Measurements from ENCODE around the gene MED10.

MED10 gene, protein sequence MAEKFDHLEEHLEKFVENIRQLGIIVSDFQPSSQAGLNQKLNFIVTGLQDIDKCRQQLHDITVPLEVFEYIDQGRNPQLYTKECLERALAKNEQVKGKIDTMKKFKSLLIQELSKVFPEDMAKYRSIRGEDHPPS

DNA sequence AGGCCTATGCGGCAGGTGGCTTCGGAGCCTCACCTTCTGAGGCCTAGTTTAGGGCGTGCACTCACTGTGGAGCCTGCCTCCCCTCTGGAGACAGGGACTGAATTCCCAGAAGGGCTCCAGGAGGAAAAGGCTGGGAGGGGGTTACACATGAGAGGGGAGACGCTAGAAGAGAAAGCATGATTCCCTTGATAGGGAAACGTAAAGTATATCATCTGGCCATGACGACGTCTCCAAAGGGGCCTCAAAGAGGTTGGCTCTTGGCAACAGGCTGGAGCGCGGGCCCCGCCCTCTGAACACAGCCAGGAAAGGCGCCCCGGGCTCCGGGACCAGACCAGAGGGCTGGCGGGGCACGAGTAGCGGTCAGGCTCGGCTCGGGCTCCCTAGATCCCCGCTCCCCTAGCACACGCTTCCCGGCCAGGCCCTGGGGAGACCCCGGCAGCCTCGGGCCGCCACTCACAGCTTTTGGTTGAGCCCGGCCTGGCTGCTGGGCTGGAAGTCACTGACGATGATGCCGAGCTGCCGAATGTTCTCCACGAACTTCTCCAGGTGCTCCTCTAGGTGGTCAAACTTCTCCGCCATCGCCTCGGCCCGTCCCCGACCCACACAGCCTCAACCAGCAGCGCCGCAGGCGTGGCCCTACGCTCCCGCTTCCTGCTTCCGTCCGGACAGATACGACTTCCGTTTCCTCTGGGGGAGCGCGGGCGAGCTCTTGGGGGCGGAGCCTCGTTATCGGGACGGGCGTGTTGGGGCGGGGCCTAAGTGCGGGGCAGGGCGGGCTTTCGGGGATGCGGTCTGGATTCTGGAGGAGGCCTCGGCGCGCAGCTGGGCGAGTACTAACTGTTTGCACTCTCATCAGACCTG lies at the start of gene MED10:
MED10 (minus strand) TSS at position 643 of the 861 bp plus-strand sequence; CDS start at position 579, 64 bp downstream.
- H3K27ac Mint-ChIP-seq: peak within 1 kb of the TSS; percentile 99
- peaks cover 57% of the 10 kb centered on the region for H3K4me1 Mint-ChIP-seq
- H3K36me3 Mint-ChIP-seq: peaks cover 14% of the 10 kb centered on the region
- peak within 1 kb of the TSS; percentile 100 for H3K4me3 Mint-ChIP-seq
- H3K27me3 Mint-ChIP-seq: no peaks in the 10 kb centered on the region
- no peaks in the 10 kb centered on the region for H3K9me3 Mint-ChIP-seq

DNA sequence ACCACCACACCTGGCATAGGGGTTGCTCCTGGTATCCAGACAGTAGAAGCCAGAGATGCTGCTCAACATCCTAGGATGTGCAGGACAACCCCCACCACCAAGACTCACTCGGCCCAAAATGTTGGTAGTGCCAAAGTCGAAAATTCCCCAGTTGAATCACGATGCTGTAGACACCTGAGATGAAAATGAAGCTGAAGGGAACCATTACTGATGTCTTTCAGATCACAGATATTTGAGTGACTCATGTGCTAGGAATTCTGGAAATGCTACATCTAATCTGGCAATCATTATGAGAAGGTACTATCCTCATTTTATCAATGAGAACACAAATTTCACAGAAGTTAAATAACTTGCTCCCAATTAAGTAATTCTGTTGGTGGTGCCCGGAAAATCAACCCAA lies 49.3 kb upstream of the MED10 start:
- Mint-ChIP-seq H3K4me1 (no peaks in the 10 kb centered on the region), H3K9me3 (no peaks in the 10 kb centered on the region), H3K36me3 (no peaks in the 10 kb centered on the region), H3K4me3 (no peak overlapping the region), H3K27ac (no peak overlapping the region), H3K27me3 (peaks cover 8% of the 10 kb centered on the region)

DNA sequence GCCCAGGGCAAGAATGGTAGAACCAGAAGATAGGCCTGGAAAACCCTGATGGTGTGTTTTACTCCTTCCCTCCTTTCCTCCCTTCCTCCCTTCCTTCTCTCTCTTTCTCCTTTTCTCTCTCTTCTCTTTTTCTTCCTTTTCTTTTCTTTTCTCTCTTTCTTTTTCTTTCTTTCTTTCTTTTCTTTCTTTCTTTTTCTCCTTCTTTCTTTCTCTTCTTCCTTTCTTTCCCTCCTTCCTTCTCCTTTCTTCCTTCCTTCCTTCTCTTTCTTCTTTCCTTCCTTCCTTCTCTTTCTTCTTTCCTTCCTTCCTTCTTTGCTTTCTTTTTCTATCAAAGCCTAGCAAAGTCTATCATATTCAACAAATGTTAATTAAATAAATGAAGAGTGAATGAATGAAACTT lies 46.4 kb upstream of the MED10 start:
- Mint-ChIP-seq H3K27me3 (peaks cover 2% of the 10 kb centered on the region), H3K9me3 (no peaks in the 10 kb centered on the region), H3K4me3 (no peak overlapping the region), H3K4me1 (no peaks in the 10 kb centered on the region), H3K27ac (no peak overlapping the region), H3K36me3 (no peaks in the 10 kb centered on the region)

DNA sequence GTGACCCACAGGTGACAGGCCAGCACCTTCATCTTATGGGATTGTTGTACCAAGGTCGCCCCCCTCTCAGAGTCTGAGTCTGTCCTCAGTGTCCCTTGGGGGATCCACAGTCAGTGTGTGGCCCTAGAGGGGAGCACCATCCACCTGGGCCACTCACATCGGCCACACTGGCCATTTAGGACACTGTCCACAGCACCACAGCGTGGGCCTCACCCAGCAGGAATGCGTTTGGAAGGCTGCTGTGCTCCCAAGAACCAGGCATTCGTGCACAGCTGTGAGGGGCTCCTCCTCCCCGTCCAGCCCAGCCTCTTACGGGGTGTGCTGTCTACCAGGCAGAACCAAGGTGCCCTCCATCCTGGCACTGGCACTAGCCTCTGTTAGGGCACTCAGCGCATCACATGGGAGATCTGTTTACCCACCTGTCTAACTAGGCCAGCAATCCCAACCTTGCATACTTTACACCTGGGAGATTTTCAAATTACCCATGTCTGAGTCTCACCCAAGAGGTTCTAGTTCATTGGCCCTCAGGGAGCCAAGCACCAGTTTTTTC lies 45.8 kb upstream of the MED10 start:
- H3K9me3 Mint-ChIP-seq: no peaks in the 10 kb centered on the region
- H3K27ac Mint-ChIP-seq: no peak overlapping the region
- no peaks in the 10 kb centered on the region for H3K4me1 Mint-ChIP-seq
- no peak overlapping the region for H3K4me3 Mint-ChIP-seq
- peaks cover 2% of the 10 kb centered on the region for H3K27me3 Mint-ChIP-seq
- no peaks in the 10 kb centered on the region for H3K36me3 Mint-ChIP-seq

DNA sequence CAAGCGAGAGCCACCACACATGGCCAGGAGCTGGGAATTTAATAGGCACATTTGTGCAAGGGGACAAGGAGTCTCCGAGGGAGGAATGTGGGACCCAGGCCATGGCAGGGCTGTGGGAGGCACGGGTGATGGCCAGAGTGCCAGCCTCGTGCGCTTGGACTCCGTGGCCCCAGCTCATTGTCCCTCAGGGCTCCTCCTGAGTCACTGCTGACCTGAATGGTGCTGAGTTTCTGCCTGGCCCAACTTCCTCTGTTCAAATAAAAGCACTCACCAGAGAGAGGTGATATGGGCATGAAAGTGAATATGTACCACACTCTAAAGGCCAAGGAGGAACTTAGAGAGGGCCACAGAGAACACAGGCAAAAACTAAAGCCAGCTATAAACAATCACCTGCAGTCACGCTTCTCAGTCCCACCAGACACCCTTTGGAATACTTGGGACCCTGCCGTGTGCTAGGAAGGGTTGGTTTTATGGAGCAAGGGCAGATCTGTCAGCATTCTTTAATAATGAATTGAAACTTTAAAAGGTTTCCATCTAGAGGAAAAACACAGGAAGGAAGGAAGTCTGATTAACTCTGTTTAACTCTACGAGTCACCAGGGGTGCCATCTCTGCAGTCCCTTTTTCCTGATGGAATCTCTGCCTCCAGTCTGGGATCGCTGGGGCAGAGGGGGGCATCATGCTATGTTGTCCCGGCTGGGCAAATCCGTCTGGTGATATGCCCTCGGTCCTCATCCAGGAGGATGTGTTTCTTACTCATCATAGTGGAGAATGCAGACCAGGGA lies 45.2 kb upstream of the MED10 start:
- H3K4me1 Mint-ChIP-seq: no peaks in the 10 kb centered on the region
- no peaks in the 10 kb centered on the region for H3K36me3 Mint-ChIP-seq
- peaks cover 2% of the 10 kb centered on the region for H3K27me3 Mint-ChIP-seq
- no peak overlapping the region for H3K27ac Mint-ChIP-seq
- H3K4me3 Mint-ChIP-seq: no peak overlapping the region
- no peaks in the 10 kb centered on the region for H3K9me3 Mint-ChIP-seq

DNA sequence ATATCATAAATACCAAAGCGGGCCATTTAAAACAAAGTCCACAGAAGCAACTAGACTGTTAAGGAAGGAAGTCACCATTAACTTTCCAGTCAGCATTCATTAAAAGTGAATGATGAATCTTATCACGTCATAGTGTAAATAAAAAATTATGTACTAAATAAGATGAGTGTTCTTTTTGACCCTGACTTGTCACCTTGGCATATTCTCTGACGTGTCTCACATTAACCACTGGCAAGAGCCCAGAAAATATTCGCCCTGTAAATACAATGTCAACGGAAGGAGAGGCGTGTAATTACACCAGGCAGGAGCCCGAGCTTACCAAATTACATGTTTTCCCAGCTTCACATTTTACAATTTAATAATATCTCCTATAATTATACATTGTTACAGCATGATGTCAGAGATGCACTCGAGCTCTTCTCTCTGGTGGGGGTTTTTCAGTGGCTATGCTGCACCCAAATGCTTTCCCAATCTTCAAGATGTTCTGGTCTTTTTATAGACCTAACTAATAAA lies 41.0 kb upstream of the MED10 start:
- Mint-ChIP-seq H3K27ac (no peak overlapping the region), H3K9me3 (no peaks in the 10 kb centered on the region), H3K36me3 (no peaks in the 10 kb centered on the region), H3K4me3 (no peak overlapping the region), H3K4me1 (no peaks in the 10 kb centered on the region), H3K27me3 (no peaks in the 10 kb centered on the region)

DNA sequence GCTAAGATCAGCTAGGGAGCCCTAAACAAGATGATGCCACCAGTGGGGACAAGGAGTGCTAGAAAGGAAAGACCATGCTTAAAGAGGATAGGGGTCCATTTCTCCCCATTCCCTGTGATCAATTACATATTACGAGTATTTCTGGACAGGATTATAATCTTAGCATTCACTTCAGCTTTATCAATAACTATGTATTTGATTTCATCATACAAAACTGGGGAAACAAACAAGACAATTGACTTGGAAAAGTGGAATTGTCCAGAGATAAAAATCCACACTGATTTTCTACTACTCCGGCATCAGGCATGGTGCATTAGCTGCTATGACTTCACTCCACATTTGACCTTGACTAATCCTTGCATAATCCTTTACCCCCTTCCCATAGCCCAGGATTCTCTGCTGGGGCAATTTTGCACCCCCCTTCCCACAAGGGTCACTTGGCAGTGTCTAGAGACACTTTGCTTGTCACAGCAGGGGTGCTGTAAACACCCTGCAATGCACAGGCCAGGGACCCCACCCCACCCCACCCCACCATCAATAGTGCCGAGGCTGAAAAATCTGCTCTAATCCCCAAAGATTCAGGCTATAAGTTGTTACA lies 40.4 kb upstream of the MED10 start:
- Mint-ChIP-seq H3K4me3 (no peak overlapping the region), H3K27me3 (no peaks in the 10 kb centered on the region), H3K9me3 (no peaks in the 10 kb centered on the region), H3K27ac (no peak overlapping the region), H3K36me3 (no peaks in the 10 kb centered on the region), H3K4me1 (no peaks in the 10 kb centered on the region)

DNA sequence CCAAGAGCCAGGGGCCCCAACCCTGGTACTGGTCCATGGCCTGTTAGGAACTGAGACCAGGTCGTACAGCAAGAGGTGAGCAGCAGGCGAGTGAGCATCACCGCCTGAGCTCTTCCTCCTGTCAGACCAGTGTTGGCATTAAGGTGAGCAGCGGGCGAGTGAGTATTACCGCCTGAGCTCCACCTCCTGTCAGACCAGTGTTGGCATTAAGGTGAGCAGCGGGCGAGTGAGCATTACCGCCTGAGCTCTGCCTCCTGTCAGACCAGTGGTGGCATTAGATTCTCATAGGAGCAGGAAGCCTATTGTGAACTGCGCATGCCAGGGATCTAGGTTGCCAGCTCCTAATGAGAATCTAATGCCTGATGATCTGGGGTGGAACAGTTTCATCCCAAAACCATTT lies 39.3 kb upstream of the MED10 start:
- Mint-ChIP-seq H3K9me3 (no peaks in the 10 kb centered on the region), H3K36me3 (no peaks in the 10 kb centered on the region), H3K27ac (no peak overlapping the region), H3K4me1 (no peaks in the 10 kb centered on the region), H3K4me3 (no peak overlapping the region), H3K27me3 (no peaks in the 10 kb centered on the region)

DNA sequence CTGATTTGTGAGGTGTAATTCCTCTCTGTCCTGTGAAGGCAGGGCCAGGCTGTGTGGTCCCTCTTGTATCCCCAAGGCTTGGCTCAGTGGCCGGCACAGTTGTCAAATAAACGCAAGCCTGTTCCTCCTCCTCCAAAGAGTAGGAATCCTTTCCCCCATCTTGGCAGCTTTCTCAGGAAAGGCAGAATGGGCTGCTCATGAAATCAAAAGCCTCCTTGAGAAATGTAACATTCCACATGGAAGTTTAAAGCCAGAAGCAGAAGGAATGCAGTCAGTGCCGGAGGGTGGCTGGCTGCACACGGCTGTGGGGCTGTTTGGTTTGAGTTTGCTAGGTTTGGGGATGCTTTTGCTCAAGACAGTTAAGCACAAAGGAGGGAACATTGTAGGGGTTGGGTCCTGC lies 34.5 kb upstream of the MED10 start:
- Mint-ChIP-seq H3K27ac (no peak overlapping the region), H3K27me3 (no peaks in the 10 kb centered on the region), H3K4me3 (no peak overlapping the region), H3K36me3 (no peaks in the 10 kb centered on the region), H3K4me1 (no peaks in the 10 kb centered on the region), H3K9me3 (no peaks in the 10 kb centered on the region)

DNA sequence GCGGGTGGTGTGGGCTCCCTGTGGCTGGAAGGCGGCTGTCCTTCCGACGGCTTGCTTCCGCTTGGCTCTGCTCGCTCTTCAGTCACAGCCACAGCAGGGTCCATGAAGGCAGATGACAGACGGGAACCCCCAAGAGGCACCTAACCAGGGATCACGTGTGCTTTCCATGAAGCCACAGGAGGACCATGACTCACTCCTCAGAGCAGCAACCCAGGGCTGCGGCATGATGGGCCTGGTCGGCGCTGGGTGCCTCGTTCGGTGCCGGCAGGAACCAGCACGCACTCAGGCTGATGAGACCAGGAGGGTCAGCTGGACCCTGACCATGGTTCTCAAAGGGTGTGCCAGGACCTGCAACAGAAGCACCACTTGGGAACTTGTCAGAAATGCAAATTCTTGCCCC lies 32.8 kb upstream of the MED10 start:
- Mint-ChIP-seq H3K36me3 (no peaks in the 10 kb centered on the region), H3K4me3 (no peak overlapping the region), H3K9me3 (no peaks in the 10 kb centered on the region), H3K27ac (peak overlapping the region; percentile 12), H3K27me3 (peaks cover 1% of the 10 kb centered on the region), H3K4me1 (no peaks in the 10 kb centered on the region)

DNA sequence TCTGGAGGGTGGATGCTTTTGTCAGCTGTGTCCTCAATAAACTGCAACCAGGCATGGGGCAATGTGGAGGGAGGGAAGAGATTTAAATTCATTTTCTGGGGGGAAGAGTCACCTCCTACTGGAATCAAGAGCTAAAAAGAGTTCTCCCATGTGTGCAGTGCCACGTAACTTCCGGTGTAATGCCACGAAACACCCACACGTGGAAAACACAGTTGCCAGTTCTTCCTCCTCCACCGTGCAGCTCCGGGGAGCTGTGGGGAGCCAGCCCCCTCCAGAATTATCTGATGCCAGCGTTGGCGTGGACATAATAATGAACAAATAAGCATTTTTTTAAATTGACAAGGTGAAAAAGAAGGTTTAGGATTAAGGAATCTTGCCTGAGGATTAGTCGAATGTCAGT lies 32.1 kb upstream of the MED10 start:
- Mint-ChIP-seq H3K9me3 (no peaks in the 10 kb centered on the region), H3K27me3 (peaks cover 1% of the 10 kb centered on the region), H3K4me1 (no peaks in the 10 kb centered on the region), H3K36me3 (no peaks in the 10 kb centered on the region), H3K4me3 (no peak overlapping the region), H3K27ac (no peak overlapping the region)

DNA sequence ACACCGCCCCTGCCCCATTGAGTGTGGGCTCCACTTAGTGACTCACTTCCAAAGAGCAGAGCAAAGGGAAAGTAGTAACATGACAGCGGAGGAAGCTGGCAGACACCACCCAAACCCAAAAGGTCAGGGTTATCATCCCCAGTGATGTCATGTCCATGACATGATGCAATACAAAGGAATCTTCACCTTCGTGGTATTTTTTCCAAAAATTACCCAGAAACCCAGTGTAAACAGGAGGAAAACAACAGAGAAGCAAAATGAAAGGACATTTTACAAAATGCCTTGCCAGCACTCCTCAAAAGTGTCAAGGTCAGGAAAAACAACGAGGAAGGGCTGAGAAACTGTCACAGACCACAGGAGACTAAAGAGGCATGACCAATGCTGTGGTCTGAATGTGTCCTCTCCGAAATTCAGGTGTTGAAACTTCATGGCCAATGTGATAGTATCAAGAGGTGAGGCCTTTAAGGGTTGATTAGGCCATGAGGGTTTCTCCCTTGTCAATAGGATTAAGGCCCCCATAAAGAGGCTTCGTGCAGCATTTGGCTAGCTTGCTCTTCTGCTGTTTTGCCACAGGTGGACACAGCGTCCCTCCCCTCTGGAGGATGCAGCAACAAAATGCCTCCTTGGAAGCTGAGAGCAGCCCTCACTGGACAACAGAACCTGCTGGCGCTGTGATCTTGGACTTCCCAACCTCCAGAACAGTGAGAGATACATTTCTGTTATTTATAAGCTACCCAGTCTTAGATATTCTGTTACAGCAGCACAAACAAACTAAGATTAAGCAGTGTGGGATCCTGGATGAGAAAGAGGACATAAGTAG lies 30.5 kb upstream of the MED10 start:
- Mint-ChIP-seq H3K4me3 (no peak overlapping the region), H3K36me3 (no peaks in the 10 kb centered on the region), H3K27me3 (peaks cover 1% of the 10 kb centered on the region), H3K4me1 (no peaks in the 10 kb centered on the region), H3K27ac (no peak overlapping the region), H3K9me3 (no peaks in the 10 kb centered on the region)

DNA sequence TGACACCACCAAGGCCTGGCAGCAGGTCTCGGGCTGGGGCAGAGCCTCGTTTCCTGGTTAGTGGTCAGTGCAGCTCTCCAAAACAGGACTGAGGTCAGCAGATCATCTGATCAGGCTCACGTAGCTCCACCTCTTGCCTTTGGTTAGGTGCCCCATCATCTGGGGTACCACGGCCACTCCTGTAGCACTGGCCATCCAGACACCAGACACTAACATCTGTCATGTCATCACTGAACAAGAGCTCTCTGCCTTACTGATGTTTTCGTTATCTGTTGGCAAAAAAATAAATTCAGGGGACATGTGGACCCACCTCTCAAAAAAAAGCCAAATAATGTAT lies 29.9 kb upstream of the MED10 start:
- Mint-ChIP-seq H3K27ac (no peak overlapping the region), H3K4me3 (no peak overlapping the region), H3K9me3 (no peaks in the 10 kb centered on the region), H3K4me1 (no peaks in the 10 kb centered on the region), H3K36me3 (no peaks in the 10 kb centered on the region), H3K27me3 (peaks cover 1% of the 10 kb centered on the region)

DNA sequence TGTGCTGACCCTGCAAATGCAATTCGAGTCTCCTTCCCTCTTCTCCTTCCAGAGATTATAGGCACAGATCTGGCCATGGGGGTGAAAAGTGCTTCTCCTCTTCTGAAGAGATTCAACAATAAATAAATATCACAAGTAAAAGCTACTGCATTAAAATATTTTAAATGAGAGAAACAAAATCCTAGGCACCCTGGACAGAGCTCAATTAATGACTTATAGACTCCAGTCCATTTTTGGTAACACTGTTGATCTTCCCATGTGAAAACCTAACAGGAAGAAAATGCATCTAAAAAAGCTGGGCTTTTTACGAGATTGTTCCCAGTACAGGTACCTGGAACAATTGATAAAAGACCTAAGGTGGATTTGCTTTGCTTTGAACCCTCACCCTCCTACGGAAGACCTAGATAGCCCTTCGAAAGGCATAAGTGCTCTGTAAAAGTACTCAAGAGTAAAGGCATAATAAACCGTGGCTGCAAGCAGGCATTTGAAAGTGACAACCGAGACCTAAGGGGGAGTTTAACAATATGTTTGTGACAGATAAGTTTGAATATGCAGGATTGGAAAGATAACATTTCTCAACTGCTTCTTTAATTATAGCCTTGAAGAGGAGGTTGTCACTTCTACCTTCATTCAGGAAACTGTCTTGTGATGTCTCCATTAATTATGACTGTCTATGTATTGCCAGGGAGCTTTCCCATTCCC lies 29.4 kb upstream of the MED10 start:
- no peaks in the 10 kb centered on the region for H3K36me3 Mint-ChIP-seq

More for the DNA sequence above, 29.4 kb upstream of the MED10 start:
- Mint-ChIP-seq H3K27me3 (peaks cover 1% of the 10 kb centered on the region), H3K4me1 (no peaks in the 10 kb centered on the region), H3K4me3 (no peak overlapping the region), H3K9me3 (no peaks in the 10 kb centered on the region), H3K27ac (no peak overlapping the region)
